Pericardium fibroblast (primary cell): ENCODE measurements around the gene JMJD8. TPM values are rescaled to one million over a fixed set of nuclear protein-coding genes. Genes with fewer than 3 reads are reported as not detected.

Experiments used
- total RNA-seq: library from RNA; depleted of rRNA; stranded (reverse); fragments of >200 nt; gene quantifications from 2 replicates; pipeline ENCODE4 v1.2.3, GENCODE V29; 2015

JMJD8 gene
- 58.3 and 58.7 TPM in 2 replicates for total RNA-seq

GRCh38 chr16:684071-684794, at the start of gene JMJD8:
Gene JMJD8, minus strand, starts transcription at chr16:684334. Its CDS starts 15 bp downstream, at chr16:684319.

DNA sequence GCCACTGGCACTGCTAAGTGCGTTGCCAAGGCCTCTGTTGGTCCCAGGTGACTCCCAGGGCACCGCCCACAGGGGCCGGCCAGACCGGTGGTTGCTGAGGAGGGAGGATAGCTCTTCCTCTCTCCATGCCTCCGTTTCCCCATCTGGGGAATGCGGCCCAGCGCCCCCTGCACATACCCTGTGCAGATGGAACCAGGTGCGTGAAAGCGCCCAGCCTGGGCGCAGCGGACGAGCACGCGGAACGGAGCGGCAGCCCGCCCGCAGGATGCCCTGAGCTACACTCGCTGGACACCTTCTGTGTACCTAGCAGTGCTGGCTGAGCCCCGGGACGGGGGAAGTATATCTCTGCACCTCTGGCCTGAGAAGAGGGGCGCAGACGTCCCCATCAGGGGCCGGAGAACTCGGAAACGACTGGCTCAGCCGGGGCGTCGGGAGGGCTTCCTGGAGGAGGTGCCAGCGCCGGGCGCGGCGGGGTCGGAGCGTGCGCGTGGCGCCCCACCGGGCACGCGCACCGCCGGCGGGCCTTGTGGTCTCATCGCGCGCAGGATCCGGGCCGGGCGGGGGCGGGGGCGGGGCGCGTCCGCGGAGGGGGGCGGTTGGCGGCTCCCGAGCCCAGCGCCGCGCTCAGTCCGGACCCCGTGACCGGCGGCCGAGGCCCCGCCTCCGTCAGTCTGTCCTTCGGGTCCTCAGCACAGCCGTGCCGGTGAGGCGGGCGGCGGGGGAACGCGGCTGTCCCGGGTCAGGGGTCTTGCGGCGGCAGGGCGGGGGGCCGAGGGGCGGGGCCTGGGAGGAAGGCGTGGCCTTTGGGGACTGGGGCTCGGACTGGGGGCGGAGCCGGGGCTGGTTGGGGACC, 42.5 kb upstream of the JMJD8 start, which contains the start of the genes CCDC78 and HAGHL:
CCDC78 (minus strand) TSS at position 6 of the 853 bp plus-strand sequence. CDS start 76 bp downstream, outside the sequence.
HAGHL (plus strand) TSS at position 669 of the 853 bp plus-strand sequence. CDS start 404 bp downstream, outside the sequence.

DNA sequence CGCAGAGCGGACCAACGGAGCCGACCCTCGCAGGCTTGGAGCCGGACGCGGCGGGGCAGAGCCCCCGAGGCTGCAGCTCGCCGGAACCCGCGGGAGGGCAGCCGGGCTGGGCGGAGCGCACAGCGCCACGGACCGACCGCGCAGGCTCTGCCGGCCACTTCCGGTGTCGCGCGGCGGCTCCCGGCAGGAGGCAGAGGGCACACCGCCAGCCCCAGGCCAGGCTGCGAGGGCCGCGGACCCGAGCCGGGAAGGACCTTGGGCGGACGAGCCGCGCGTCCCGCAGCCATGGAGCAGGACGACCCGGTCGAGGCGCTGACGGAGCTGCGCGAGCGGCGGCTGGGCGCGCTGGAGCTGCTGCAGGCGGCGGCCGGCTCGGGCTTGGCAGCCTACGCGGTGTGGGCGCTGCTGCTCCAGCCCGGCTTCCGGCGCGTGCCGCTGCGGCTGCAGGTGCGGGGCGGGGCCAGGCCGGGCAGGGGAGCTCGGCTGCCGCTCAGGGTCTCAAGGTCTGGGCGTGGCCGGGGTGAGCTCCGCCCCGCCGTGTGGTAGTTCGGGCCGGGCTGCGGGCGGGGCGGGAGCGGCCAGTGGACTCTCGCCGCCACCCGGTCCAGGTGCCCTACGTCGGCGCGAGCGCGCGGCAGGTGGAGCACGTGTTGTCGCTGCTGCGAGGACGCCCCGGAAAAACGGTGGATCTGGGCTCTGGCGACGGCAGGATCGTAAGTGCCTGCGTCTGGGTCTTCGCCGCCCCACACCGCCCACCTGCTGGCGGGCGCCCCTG, 37.0 kb upstream of the JMJD8 start, which contains the start of gene ANTKMT:
ANTKMT (plus strand) TSS at position 157 of the 775 bp plus-strand sequence; CDS start at position 286, 129 bp downstream.

DNA sequence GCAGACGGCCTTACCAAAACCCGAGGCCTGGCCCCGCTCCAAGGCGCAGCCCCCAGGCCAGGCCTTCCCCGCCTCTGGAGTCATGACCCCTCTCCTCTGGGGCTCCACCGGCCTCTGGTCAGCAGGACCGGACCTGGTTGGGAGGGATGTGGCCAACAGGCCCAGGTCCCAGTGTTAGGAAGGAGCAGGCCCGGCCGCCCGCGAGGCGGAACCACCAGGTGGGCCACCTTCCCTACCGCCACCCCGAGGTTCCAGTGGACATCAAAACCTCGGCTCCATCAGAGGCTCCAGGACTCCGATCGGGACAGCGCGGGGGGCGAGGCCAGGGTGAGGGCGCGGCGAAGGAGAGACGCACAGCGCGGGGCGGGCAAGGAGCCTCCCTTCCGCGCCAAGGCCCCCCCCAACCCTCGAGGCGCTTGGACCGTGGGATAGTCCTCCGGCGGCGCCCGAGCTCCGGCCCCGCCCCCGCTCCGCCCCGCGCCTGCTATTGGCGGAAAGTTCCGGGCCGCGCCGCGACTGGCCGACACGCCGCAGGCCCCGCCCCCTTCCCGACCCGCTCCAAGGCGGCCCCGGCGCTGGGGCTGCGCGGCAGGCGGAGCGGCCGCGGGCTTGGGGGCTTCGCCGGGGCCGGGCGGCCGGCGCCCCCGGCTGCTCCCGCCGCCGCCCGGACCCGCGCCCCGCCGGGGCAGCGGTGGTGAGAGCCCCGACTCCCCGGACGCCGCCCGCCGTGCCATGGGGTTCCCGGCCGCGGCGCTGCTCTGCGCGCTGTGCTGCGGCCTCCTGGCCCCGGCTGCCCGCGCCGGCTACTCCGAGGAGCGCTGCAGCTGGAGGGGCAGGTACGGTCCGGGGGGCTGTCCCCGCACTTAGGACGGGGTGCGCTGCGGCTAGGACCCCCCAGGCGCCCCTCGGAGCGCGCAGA, 30.7 kb upstream of the JMJD8 start, which contains the start of gene METRN:
METRN (plus strand) TSS at position 561 of the 919 bp plus-strand sequence; CDS start at position 733, 172 bp downstream.

DNA sequence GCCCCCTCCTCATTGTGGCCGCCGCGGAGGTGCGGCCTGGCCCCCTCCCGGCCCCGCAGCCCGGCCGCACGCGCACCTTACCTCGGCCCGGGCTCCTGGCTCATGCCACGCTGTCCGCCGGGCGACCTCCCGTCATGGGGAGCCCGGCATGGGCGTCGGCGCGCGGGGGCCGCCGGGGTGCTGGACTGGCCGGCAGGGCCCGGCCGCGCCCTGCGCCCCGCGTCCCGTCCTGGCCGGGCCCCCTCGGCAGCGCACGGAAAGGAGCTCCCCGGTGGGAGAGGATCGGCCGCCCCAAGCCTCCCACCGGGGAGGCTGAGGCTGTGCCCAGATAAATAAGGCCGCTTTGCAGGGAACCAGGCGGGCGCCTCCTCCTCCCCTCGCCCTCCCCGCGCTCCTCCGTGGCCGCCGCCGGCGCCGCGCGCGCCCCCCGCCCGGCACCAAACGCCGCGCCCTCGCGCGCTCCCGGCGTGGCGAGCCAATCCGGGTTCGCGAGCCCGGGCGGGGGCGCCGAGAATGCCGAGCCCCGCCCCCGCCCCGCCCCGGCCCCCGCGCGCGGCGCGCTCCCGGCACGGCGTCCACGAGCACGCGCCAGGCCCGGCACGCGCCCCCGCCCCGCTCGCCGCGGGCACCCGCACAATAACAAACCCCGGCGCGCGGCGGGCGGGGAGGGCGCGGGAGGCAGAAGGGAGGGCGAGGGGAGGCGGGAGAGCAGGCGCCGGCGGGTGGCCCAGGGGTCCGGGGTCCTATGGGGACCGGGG, 21.5 kb upstream of the JMJD8 start, which contains the start of gene FBXL16:
FBXL16 (minus strand) TSS at position 371 of the 758 bp plus-strand sequence. CDS start 8,396 bp downstream, outside the sequence.

DNA sequence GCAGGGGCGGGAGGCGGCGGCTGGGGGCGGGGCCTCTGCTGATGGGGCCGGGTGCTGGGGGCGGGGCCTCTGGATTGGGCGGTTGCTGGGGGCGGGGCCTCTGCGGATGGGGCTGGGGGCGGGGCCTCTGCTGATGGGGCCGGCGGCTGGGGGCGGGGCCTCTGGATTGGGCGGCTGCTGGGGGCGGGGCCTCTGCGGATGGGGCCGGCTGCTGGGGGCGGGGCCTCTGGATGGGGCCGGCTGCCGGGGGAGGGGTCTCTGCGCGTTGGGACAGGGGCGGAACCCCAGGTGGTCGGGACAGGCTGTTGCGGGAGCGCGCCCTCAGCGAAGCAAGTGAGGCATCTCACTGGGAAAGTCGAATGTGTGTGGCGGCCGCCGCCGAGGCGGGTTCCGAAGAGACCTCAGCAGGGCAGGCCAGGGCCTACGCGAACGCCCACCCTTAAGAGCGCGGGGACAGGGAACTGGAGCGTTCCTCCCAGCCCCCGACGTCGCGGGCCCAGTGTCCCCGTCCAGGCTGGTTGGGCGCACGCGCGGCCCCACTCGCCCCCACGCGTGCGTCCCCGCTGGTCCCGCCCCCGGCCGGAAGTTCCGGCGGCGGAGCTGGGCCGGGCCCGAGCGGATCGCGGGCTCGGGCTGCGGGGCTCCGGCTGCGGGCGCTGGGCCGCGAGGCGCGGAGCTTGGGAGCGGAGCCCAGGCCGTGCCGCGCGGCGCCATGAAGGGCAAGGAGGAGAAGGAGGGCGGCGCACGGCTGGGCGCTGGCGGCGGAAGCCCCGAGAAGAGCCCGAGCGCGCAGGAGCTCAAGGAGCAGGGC, 4.1 kb downstream of the JMJD8 start, which contains the start of gene STUB1:
STUB1 (plus strand) TSS at position 597 of the 811 bp plus-strand sequence; CDS start at position 713, 116 bp downstream.

DNA sequence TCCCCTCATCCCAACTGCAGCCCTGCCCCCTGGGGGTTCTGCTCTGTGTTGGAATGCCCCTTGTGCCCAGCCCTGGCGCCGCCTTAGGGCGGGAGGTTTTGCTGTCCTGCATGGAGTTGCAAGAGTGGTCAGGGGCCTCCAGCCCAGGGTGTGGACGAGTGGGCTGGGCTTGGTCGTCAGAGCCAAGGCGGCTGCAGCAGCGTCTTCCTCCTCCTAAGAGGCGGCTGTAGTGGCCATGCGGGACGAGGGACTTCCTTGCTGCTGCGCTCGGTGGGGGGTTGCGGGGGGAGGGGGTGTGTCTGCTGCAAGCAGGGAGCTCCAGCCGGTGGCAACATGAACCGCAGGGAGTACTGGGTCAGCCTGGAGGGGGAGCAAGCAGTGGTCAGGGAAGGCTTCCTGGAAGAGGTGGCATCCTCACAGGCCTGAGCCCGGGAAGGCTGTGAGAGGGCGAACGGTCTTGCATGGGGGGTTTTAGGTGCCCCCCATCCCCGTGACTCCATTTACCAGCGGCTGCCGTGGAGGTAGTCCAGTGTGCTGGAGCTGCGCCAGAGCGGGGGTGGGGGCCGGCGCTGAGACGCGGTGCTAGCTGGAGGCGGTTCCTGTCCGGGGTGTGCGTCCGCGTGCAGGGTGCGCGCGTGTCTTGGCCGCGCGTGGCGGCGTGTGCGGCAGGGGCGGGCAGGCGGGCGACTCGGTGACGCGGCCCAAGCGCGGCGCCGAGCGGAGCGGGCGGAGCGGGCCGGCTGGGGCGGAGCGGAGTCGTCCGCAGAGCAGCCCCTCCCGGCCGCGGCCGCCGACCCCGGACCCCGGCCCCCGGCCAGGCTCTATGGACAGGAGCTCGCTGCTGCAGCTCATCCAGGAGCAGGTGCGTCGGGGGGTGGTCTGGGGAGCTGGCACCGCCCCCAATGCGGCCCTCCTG, 8.9 kb downstream of the JMJD8 start, which contains the start of gene RHBDL1:
RHBDL1 (plus strand) TSS at position 704 of the 916 bp plus-strand sequence; CDS start at position 824, 120 bp downstream.

DNA sequence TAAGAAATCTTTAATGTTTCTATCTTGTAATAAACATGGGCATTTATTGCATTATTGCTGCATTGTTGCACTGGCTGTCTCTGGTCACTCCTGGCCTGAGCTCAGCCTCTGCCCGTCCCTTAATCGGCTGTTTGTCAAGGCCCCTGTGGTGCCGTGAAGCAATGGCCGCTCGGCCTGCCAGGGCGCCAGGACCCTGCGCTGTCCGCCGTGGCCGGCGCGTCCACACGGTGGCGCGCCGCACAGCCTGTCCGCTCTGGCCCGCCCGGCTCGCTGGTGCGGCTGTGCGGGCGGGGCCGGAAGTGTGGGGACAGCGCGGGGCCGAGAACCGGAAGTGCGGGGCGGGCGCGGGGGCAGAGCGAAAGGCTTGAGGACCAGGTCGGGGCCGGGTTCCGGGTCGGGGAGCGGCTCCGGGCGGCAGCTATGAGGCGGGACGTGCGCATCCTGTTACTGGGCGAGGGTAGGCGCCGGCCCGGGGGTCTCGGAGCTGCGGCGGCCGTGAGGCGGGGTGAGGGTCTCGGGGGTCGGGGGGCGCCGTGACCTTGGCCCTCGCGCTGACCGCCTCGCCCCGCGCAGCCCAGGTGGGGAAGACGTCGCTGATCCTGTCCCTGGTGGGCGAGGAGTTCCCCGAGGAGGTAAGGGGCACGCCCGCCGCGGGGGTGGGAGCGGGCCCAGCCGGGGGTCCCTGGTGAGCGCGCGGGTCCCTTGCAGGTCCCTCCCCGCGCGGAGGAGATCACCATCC, 16.2 kb downstream of the JMJD8 start, which contains the start of gene RHOT2:
RHOT2 (plus strand) TSS at position 353 of the 739 bp plus-strand sequence; CDS start at position 421, 68 bp downstream.

GRCh38 chr16:648781-649589, 35.1 kb downstream of the JMJD8 start, which contains the start of gene WDR90:
Gene WDR90, plus strand, starts transcription at chr16:649365. Its CDS starts 52 bp downstream, at chr16:649417.

GRCh38 chr16:641326-642188, 42.6 kb downstream of the JMJD8 start, which contains the start of gene MCRIP2:
Gene MCRIP2, plus strand, starts transcription at chr16:641828. Its CDS starts 164 bp downstream, at chr16:641992.

DNA sequence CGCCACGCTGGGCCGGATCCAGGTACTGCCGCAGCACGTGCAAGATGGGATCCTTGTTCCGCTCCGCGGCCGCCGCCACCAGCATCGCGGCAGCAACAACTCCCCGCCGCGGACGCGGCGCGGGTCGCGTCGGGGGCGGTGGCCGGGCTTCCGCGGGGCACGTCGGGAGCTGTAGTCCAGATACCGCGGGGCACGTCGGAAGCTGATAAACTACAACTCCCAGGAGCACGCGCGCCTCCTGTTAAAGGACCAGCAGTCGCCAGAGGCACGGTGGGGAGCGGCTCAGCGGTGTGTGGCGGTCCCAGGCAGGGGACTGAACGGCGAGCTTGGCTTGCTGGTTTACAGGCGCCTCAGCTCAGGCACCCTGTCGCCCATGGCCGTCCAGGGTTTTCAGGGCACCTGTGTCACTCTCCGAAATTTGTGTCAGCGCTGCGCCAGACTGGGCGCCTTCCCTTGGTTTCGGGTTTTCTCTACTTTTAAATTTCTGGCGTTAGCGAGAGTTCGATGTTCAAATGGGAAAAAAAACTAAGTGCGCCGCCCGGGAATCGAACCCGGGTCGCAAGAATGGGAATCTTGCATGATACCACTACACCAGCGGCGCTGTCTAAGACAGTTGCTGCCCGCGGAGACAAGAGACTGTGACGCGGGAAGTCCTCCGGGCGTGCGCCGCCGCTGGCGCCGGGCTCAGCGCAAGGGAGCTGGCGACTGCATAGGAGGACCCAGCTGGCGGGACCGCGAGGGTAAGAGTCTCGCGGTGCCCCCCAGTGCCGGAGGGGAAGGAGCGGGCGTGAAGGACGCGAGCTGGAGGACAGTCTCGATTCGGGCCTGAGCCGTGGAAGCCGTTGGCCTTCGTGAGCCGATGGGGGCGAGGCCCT, 47.7 kb downstream of the JMJD8 start, which contains the start of gene METTL26:
METTL26 (minus strand) TSS at position 100 of the 875 bp plus-strand sequence; CDS start at position 85, 15 bp downstream.

